Prostate gland (tissue), 2 donors: ENCODE measurements around the gene MAMSTR. TPM values are rescaled to one million over a fixed set of nuclear protein-coding genes. Genes with fewer than 3 reads are reported as not detected.
A peak's percentile ranks its signal among the peaks of the same experiment; 100 is the strongest.
"Not testable (repeated sequence)": the region's sequence is repeated elsewhere in the genome, so short reads cannot be mapped to it uniquely, and the experiment has no call there.

ENCODE experiments used
- DNase-seq: peaks from one replicate; pipeline ENCODE4 v3.0.0-alpha.2; 2019; ENCODE audit warnings: low spot score
- H3K27ac ChIP-seq, 2 donors: fragments of 200-600 bp; sonication (generic); 2 replicates each; pipeline ENCODE4 v1.5.1; 2017 to 2019
- H3K27me3 ChIP-seq: fragments of 200-600 bp; sonication (generic); replicated peaks from 2 replicates; pipeline ENCODE4 v1.5.1; 2019; ENCODE audit not compliant: insufficient read depth
- H3K36me3 ChIP-seq, 2 donors: fragments of 200-600 bp; sonication (generic); 1 replicate in 1 of 2; 2 replicates in 1 of 2; pipeline versions ENCODE4 v1.5.1 to v1.8.1; 2017 to 2019
- H3K4me1 ChIP-seq: fragments of 200-600 bp; sonication (generic); replicated peaks from 2 replicates; pipeline ENCODE4 v1.5.1; 2019
- H3K4me3 ChIP-seq, 2 donors: fragments of 200-600 bp; sonication (generic); 2 replicates each; pipeline ENCODE4 v1.5.1; 2017 to 2019
- H3K9me3 ChIP-seq: fragments of 200-600 bp; sonication (generic); 2 replicates; pipeline ENCODE4 v1.5.1; 2017
- CTCF ChIP-seq, 4 experiments: fragments of 200-600 bp in 2 of 4; fragments of 450-650 bp in 2 of 4; sonication (generic) in 2 of 4; IDR thresholded peaks; 1 replicate in 3 of 4; 2 replicates in 1 of 4; pipeline ENCODE4 v1.5.1; 2016 to 2019; ENCODE audit warnings: antibody characterized with exemption in 4 of 4, mild to moderate bottlenecking in 2 of 4, moderate library complexity in 2 of 4
- POLR2A ChIP-seq: fragments of 450-650 bp; IDR thresholded peaks from one replicate; pipeline ENCODE4 v1.6.1; 2016; ENCODE audit warnings: antibody characterized with exemption, mild to moderate bottlenecking
- POLR2AphosphoS5 ChIP-seq: sonication (generic); formaldehyde crosslinking; IDR thresholded peaks from one replicate; pipeline ENCODE4 v1.6.1; 2017; ENCODE audit warnings: antibody characterized with exemption
- WGBS: methylation state at CpG from one replicate; pipeline ENCODE4 v1.1.5; 2018; 5-methylcytosine and 5-hydroxymethylcytosine counted together
- intact Hi-C: fragments of 100-400 bp; cut with DNase I; formaldehyde crosslinking; loops from one replicate; pipeline ENCODE4 v1.14.2; 2022
- total RNA-seq, 2 donors: library from RNA; depleted of rRNA; stranded (reverse); fragments of >200 nt; gene quantifications; one replicate each; pipeline ENCODE4 v1.1.0, GENCODE V29; 2016

Gene MAMSTR
- total RNA-seq = 10 to 100 TPM in 1 of 2 donors, 1 to 10 TPM in 1; 2.6 to 13.9 TPM

- peaks cover 8% of the 10 kb centered on the region for H3K4me1 ChIP-seq
- intact Hi-C loops = no loop called here
- no peaks in the 10 kb centered on the region for H3K36me3 ChIP-seq
- peak within 1 kb of the TSS; percentile 33 to 56 for H3K4me3 ChIP-seq
- WGBS = 72% methylated on average over 33 of the region's 33 CpGs
- peak within 1 kb of the TSS; percentile 72 to 90 for H3K27ac ChIP-seq
- no peak for DNase-seq
- TF ChIP-seq CTCF (IDR thresholded peaks at IDR 0.05) (no peak), POLR2AphosphoS5 (no peak), POLR2A (no peak)
- no peaks in the 10 kb centered on the region for H3K27me3 ChIP-seq
- H3K9me3 ChIP-seq = no peaks in the 10 kb centered on the region
Measured at GRCh38 chr19:48719263-48720171, at the start of gene MAMSTR. MAMSTR (minus strand) TSS chr19:48719725; CDS start chr19:48719031, 694 bp downstream.

DNA sequence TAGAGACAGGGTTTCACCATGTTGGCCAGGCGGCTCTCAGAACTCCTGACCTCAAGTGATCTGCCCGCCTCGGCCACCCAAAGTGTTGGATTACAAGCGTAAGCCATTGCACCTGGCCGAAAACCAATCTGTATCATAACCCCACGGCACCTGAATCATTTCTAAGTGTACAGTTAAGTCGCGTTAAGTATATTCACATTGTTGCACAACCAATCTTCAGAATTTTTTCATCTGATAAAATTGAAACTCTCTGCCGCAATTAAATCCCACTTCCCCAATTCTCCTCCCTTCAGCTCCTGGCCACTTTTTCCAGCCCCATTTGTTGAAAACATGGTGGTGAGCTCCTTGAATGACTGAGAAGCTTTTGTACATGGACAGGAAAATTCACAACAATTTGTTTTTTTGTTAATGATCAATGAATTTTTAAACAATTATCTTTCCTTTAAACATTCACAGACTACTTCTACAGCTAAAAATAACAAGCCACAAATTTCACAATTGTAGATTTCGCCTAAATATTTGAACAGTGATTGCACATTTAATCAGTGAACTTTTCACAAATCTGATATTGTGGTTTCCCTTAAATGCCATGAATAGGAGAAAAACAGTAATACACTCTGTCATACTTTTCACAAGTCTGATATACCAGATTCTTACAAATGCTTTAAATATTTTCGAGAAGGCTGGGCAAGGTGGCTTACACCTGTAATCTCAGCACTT lies 49.6 kb upstream of the MAMSTR start:
- H3K27me3 ChIP-seq = no peaks in the 10 kb centered on the region
- no peak overlapping the region for H3K4me3 ChIP-seq
- no peak for TF ChIP-seq POLR2A
- no peak for TF ChIP-seq POLR2AphosphoS5
- no peak for TF ChIP-seq CTCF (IDR thresholded peaks at IDR 0.05)
- no peaks in the 10 kb centered on the region for H3K4me1 ChIP-seq
- intact Hi-C loops = no loop called here
- no peak overlapping the region for H3K27ac ChIP-seq
- WGBS = 78% methylated on average over 11 of the region's 11 CpGs
- DNase-seq = no peak
- no peaks in the 10 kb centered on the region for H3K9me3 ChIP-seq
- H3K36me3 ChIP-seq = no peaks in the 10 kb centered on the region

DNA sequence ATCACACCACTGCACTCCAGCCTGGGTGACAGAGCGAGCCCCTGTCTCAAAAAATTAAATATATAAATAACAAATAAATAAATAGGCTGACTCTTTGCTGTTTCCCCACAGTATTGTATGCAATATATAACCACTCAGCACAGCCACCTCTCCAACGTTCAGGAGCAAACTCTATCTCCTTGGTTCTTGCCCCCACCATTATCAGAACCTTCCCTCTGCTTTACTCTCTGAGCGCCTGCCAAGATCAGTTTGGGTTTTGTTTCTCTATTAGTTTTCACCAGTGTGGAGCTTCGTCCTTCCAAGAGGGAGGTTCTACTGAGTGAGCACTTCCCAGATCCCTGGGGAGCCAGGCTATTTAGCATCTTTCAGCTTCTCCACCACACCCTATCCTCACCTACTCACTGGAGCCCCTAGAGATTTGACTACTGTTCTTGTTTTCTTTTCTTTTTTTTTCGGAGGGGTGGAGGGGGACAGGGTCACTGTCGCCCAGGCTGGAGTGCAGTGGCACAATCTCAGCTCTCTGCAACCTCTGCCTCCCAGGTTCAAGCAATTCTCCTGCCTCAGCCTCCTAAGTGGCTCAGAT lies 48.7 kb upstream of the MAMSTR start:
- WGBS = 37% methylated on average over 6 of the region's 6 CpGs
- intact Hi-C loops, H3K4me1 ChIP-seq, H3K36me3 ChIP-seq, H3K4me3 ChIP-seq, H3K27me3 ChIP-seq, H3K9me3 ChIP-seq, H3K27ac ChIP-seq, DNase-seq: not testable (repeated sequence)

GRCh38 chr19:48765816-48766215 lies 46.3 kb upstream of the MAMSTR start:
- 28% methylated on average over 5 of the region's 5 CpGs for WGBS
- intact Hi-C loops = not testable (repeated sequence)

GRCh38 chr19:48760504-48761205 lies 41.1 kb upstream of the MAMSTR start:
- H3K27me3 ChIP-seq = no peaks in the 10 kb centered on the region
- H3K27ac ChIP-seq = no peak overlapping the region
- WGBS = 68% methylated on average over 16 of the region's 16 CpGs
- no peaks in the 10 kb centered on the region for H3K4me1 ChIP-seq
- intact Hi-C loops = no loop called here
- no peak overlapping the region for H3K4me3 ChIP-seq
- DNase-seq = no peak
- H3K9me3 ChIP-seq = no peaks in the 10 kb centered on the region
- no peak for TF ChIP-seq CTCF (IDR thresholded peaks at IDR 0.05)
- no peak for TF ChIP-seq POLR2AphosphoS5
- no peak for TF ChIP-seq POLR2A
- H3K36me3 ChIP-seq = no peaks in the 10 kb centered on the region

More at GRCh38 chr19:48765816-48766215, 46.3 kb upstream of the MAMSTR start:
- not testable (repeated sequence) for DNase-seq, H3K27ac ChIP-seq, H3K36me3 ChIP-seq, H3K9me3 ChIP-seq, H3K4me1 ChIP-seq, H3K27me3 ChIP-seq, H3K4me3 ChIP-seq
